Sigmoid colon (tissue), 4 donors: ENCODE measurements around the gene HPRT1.

Experiments
- POLR2AphosphoS5 ChIP-seq, 4 donors: sonication (generic); formaldehyde crosslinking; IDR thresholded peaks; one replicate each; pipeline ENCODE4 v1.6.1; 2017; ENCODE audit warnings: antibody characterized with exemption in 4 of 4
- TF ChIP-seq, protein P1 (sequence below), 4 experiments: fragments of 450-650 bp in 3 of 4; fragments of 200-600 bp in 1 of 4; IDR thresholded peaks; one replicate each; pipeline ENCODE4 v1.5.1; 2016 to 2019; ENCODE audit warnings: antibody characterized with exemption in 4 of 4, mild to moderate bottlenecking in 3 of 4, moderate library complexity in 2 of 4

DNA sequence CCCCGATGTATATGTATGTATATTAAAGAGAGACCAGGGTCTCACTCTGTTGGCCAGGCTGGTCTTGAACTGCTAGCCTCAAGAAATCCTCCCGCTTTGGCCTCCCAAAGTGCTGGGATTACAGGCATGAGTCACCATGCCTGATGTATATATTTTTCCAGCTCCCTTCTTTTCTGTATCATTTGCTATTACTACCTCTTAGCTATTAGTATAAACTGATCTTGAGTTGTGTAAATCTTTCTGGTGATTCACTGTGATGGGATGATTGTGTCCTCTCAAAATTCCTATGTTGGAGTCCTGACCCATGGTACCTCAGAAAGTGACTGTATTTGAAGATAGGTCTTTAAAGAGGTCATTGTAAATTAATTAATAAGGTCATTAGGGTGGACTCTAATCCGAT is 53.1 kb downstream of the HPRT1 start:
- TF ChIP-seq, protein P1, sequence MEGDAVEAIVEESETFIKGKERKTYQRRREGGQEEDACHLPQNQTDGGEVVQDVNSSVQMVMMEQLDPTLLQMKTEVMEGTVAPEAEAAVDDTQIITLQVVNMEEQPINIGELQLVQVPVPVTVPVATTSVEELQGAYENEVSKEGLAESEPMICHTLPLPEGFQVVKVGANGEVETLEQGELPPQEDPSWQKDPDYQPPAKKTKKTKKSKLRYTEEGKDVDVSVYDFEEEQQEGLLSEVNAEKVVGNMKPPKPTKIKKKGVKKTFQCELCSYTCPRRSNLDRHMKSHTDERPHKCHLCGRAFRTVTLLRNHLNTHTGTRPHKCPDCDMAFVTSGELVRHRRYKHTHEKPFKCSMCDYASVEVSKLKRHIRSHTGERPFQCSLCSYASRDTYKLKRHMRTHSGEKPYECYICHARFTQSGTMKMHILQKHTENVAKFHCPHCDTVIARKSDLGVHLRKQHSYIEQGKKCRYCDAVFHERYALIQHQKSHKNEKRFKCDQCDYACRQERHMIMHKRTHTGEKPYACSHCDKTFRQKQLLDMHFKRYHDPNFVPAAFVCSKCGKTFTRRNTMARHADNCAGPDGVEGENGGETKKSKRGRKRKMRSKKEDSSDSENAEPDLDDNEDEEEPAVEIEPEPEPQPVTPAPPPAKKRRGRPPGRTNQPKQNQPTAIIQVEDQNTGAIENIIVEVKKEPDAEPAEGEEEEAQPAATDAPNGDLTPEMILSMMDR (IDR thresholded peaks at IDR 0.05) = no peak
- no peak for TF ChIP-seq POLR2AphosphoS5 (IDR thresholded peaks at IDR 0.05)
